Loucy (cell line): ENCODE results near the gene FRS2.

Source experiments
- H2AFZ ChIP-seq: fragments of 200-600 bp; sonication (generic); 2 replicates; pipeline ENCODE4 v1.6.0; 2016; ENCODE audit warnings: antibody characterized with exemption, mild to moderate bottlenecking, low read length, moderate library complexity
- H3F3A ChIP-seq: fragments of 200-600 bp; 2 replicates; pipeline ENCODE4 v1.6.0; 2016; ENCODE audit warnings: antibody characterized with exemption, low read depth, mild to moderate bottlenecking
- H3K27me3 ChIP-seq: fragments of 200-600 bp; sonication (generic); 2 replicates; pipeline ENCODE4 v1.6.1; 2014; ENCODE audit warnings: low read length, mild to moderate bottlenecking; ENCODE audit not compliant: insufficient read depth, poor library complexity, severe bottlenecking
- H3K36me3 ChIP-seq: fragments of 200-600 bp; sonication (generic); 2 replicates; pipeline ENCODE4 v1.6.1; 2016; ENCODE audit warnings: low read length; ENCODE audit not compliant: insufficient read depth
- H3K4me1 ChIP-seq: fragments of 200-600 bp; sonication (generic); 2 replicates; pipeline ENCODE4 v1.5.1; 2014; ENCODE audit warnings: low read length, mild to moderate bottlenecking; ENCODE audit not compliant: insufficient read depth, poor library complexity, severe bottlenecking
- H3K4me2 ChIP-seq: fragments of 200-600 bp; sonication (generic); 2 replicates; pipeline ENCODE4 v1.6.0; 2014; ENCODE audit warnings: antibody characterized with exemption, low read length, low read depth, mild to moderate bottlenecking; ENCODE audit not compliant: poor library complexity, severe bottlenecking
- H3K4me3 ChIP-seq: fragments of 200-600 bp; sonication (generic); 2 replicates; pipeline ENCODE4 v1.5.1; 2014; ENCODE audit warnings: low read length, mild to moderate bottlenecking, mixed read lengths; ENCODE audit not compliant: poor library complexity, severe bottlenecking
- H3K79me2 ChIP-seq: fragments of 200-600 bp; sonication (generic); 2 replicates; pipeline ENCODE4 v1.6.1; 2014; ENCODE audit warnings: low read length; ENCODE audit not compliant: insufficient read depth
- H3K9ac ChIP-seq: fragments of 200-600 bp; sonication (generic); 2 replicates; pipeline ENCODE4 v1.6.0; 2014; ENCODE audit warnings: mild to moderate bottlenecking, low read depth, low read length, moderate library complexity; ENCODE audit not compliant: poor library complexity, severe bottlenecking
- H3K9me2 ChIP-seq: fragments of 200-600 bp; sonication (generic); replicated peaks from 2 replicates; pipeline ENCODE4 v1.6.1; 2016; ENCODE audit warnings: low read depth, low read length, mixed read lengths
- H3K9me3 ChIP-seq: fragments of 200-600 bp; sonication (generic); 2 replicates; pipeline ENCODE4 v1.6.1; 2014; ENCODE audit warnings: mild to moderate bottlenecking, antibody characterized with exemption, low read length, low read depth; ENCODE audit not compliant: insufficient read depth
- H4K20me1 ChIP-seq: fragments of 200-600 bp; sonication (generic); 2 replicates; pipeline ENCODE4 v1.6.0; 2014; ENCODE audit warnings: antibody characterized with exemption, low read length, mild to moderate bottlenecking; ENCODE audit not compliant: insufficient read depth, poor library complexity, severe bottlenecking
- CTCF ChIP-seq: fragments of 200-600 bp; sonication (generic); conservative IDR thresholded peaks from 2 replicates; pipeline ENCODE4 v1.5.1; 2014; ENCODE audit warnings: mild to moderate bottlenecking, antibody characterized with exemption, low read length
- EZH2phosphoT487 ChIP-seq: fragments of 200-600 bp; IDR thresholded peaks from 2 replicates; pipeline ENCODE4 v1.6.1; 2018; ENCODE audit warnings: antibody characterized with exemption, mild to moderate bottlenecking, moderate library complexity, borderline replicate concordance

Gene FRS2

GRCh38 chr12:69529021-69529420 is 58.8 kb downstream of the FRS2 start:
- H2AFZ ChIP-seq: no peak overlapping the region
- peaks cover 7% of the 10 kb centered on the region; the same call in 1 of the 2 replicates for H3K36me3 ChIP-seq
- H3K9me3 ChIP-seq: no peaks in the 10 kb centered on the region
- TF ChIP-seq EZH2phosphoT487 (no peak), CTCF (no peak)
- H3K9me2 ChIP-seq: no peaks in the 10 kb centered on the region
- H3K4me1 ChIP-seq: peaks cover 4% of the 10 kb centered on the region
- no peaks in the 10 kb centered on the region for H3K27me3 ChIP-seq
- no peak overlapping the region for H3K4me2 ChIP-seq
- no peak overlapping the region for H3K4me3 ChIP-seq
- no peak overlapping the region for H3K9ac ChIP-seq
- peaks cover 8% of the 10 kb centered on the region for H4K20me1 ChIP-seq
- peaks cover 49% of the 10 kb centered on the region for H3K79me2 ChIP-seq
- no peaks in the 10 kb centered on the region for H3F3A ChIP-seq

- Histone ChIP-seq H3K79me2 (peaks cover 26% of the 10 kb centered on the region), H3K4me2 (no peak overlapping the region), H3K9ac (no peak overlapping the region), H2AFZ (no peak overlapping the region), H3K4me1 (peaks cover 4% of the 10 kb centered on the region), H3K36me3 (peaks cover 7% of the 10 kb centered on the region; the same call in 1 of the 2 replicates), H3K4me3 (no peak overlapping the region), H3K27me3 (no peaks in the 10 kb centered on the region), H3K9me3 (no peaks in the 10 kb centered on the region), H3K9me2 (no peaks in the 10 kb centered on the region), H3F3A (no peaks in the 10 kb centered on the region), H4K20me1 (peaks cover 6% of the 10 kb centered on the region)
- TF ChIP-seq EZH2phosphoT487 (no peak), CTCF (no peak)
These were observed 63.7 kb downstream of the FRS2 start for GRCh38 chr12:69533844-69534243.

GRCh38 chr12:69534389-69534822 is 64.2 kb downstream of the FRS2 start:
- H2AFZ ChIP-seq: no peak overlapping the region
- no peak for TF ChIP-seq EZH2phosphoT487
- no peaks in the 10 kb centered on the region for H3F3A ChIP-seq
- peaks cover 4% of the 10 kb centered on the region for H3K4me1 ChIP-seq
- no peak overlapping the region for H3K9ac ChIP-seq
- peak overlapping the region; percentile 12 for H3K4me2 ChIP-seq
- H3K4me3 ChIP-seq: no peak overlapping the region
- no peaks in the 10 kb centered on the region for H3K9me3 ChIP-seq
- H3K27me3 ChIP-seq: no peaks in the 10 kb centered on the region
- H3K9me2 ChIP-seq: no peaks in the 10 kb centered on the region
- peaks cover 21% of the 10 kb centered on the region; the same call in 1 of the 2 replicates for H3K79me2 ChIP-seq
- peaks cover 5% of the 10 kb centered on the region for H4K20me1 ChIP-seq
- H3K36me3 ChIP-seq: peaks cover 7% of the 10 kb centered on the region; the same call in 1 of the 2 replicates

GRCh38 chr12:69540987-69541386 is 70.8 kb downstream of the FRS2 start:
- no peak overlapping the region for H3K9ac ChIP-seq
- no peak overlapping the region for H2AFZ ChIP-seq
- H4K20me1 ChIP-seq: no peaks in the 10 kb centered on the region
- H3K79me2 ChIP-seq: peaks cover 9% of the 10 kb centered on the region; the same call in 1 of the 2 replicates
- no peaks in the 10 kb centered on the region for H3F3A ChIP-seq
- no peaks in the 10 kb centered on the region for H3K27me3 ChIP-seq
- H3K4me2 ChIP-seq: no peak overlapping the region
- H3K36me3 ChIP-seq: peaks cover 8% of the 10 kb centered on the region
- TF ChIP-seq EZH2phosphoT487: no peak
- TF ChIP-seq CTCF: no peak
- no peaks in the 10 kb centered on the region for H3K4me1 ChIP-seq
- no peak overlapping the region for H3K4me3 ChIP-seq
- H3K9me2 ChIP-seq: no peaks in the 10 kb centered on the region
- no peaks in the 10 kb centered on the region for H3K9me3 ChIP-seq
